GM21737 (cell line): ENCODE measurements around the gene SLC32A1.

ENCODE experiments used
- ATAC-seq: cut with Tn5 transposase; IDR thresholded peaks from one replicate; pipeline ENCODE4 v1.9.1; 2021; ENCODE audit warnings: mild to moderate bottlenecking, moderate library complexity; ENCODE audit not compliant: unreplicated experiment

SLC32A1 gene

DNA sequence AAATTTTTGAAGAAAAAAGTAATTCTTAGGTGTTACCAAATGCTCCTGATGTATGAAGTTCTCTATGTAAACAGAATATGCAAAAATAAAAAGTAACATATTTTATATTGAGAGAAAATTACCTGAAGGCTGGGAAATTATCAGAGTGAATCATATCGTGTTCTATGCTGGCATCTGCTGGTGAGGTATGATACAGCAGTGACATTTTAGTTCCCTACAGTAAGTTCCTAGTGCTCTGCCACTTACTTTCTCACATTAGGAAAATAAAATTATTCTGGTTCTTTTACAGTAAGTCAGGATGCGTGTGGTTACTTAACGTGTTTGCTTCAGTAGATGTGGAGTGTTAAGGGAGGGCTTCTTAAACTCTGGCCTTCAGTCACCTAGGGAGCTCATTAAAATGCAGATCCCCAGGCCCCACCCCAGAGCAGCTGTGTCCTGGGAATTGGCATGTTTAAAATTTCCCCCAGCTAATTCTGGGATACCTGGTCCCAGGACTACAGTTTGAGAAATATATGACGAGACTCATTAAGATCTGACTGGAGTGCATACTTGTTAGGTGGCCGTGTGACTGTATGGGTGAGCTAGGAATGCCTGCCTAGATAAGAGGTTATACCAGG is 27.2 kb downstream of the SLC32A1 start:
- no peak for ATAC-seq

GRCh38 chr20:38752029-38752428 is 27.7 kb downstream of the SLC32A1 start:
- ATAC-seq, result no peak

DNA sequence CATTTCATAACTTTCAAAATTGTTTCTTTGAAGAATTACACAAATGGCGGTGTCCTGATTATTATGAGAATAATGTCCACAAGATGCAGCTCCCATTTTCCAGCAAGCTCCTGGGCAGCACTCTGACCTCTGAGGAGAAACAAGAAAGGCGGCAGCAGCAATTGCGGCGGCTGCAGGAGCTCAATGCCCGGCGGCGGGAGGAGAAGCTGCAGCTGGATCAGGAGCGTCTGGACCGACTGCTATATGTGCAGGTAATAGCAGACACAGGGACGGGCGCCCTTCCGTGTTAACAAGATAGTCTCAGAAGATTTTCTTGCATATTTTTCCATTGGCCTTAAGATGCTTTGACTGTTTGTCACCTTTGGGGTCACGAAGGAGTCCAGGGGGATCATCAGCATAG is 30.6 kb downstream of the SLC32A1 start:
- ATAC-seq, result no peak

GRCh38 chr20:38755324-38755910 is 31.1 kb downstream of the SLC32A1 start:
- ATAC-seq, result no peak

DNA sequence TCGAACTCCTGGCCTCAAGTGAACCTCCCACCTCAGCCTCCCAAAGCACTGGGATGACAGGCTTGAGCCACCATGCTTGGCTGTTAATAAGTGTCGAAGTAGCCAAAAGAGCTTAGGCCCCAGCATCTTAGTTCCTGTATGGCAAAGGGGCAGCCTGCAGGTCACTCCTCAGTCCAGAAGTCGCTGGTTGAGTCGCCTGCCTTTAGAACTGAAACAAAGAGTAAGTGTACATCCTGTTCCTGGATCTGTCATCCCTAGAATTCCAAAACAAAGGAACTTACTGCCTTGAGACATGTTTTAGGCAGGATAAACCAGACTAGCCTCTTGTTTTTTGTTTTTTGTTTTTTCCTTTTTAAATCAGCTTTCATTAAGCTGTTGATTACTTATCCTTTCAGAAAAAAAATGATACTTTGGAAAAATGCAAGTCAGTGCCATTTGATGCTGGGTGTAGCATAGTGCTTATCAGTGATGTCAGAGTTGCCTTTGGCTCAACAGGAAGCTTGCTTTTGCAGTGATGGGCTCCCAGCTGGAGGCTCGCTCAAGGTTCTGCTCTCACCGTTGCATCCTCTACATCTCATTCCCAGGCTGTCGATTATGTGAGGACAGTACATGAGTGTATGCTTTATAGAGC is 33.0 kb downstream of the SLC32A1 start:
- no peak for ATAC-seq

- ATAC-seq, result no peak
Measured at GRCh38 chr20:38759106-38759505, 34.8 kb downstream of the SLC32A1 start.

GRCh38 chr20:38760978-38761377 is 36.7 kb downstream of the SLC32A1 start:
- no peak for ATAC-seq

DNA sequence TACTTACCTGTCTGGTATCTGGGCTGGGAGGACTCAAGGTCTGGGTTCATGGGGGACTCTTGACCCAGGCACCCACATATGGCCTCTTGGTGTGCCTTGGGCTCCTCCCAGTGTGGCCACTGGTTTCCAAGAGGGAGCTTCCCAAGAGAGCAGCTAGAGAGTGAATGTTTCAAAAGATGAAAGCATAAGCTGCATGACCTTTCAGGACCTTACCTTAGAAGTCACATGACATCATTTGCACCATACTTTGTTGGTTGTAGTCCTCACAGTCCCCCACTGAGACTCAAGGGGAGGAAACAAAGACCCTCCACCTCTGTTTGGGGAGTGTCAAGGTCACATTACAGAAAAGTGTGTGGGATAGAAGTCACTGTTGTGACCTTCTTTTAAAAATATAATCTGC is 37.9 kb downstream of the SLC32A1 start:
- no peak for ATAC-seq

DNA sequence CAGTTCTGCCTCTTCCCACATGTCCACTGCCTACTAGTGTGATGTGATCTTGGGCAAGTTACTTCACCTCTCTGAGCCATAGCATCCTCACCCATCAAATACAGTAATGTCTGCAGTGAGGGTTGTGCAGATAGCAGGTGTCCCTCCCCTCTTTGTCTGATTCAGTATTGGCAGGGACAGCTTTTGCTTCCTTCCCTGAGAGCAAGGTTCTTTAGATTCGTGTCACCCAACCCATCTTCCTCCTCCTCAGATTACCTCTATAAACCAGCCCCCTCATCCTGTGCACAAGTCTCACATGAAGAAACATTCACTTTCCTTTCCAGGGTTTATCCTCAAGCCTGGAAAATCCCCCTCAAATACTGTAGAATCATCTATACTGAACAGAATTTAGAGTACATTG is 39.3 kb downstream of the SLC32A1 start:
- ATAC-seq, result no peak

DNA sequence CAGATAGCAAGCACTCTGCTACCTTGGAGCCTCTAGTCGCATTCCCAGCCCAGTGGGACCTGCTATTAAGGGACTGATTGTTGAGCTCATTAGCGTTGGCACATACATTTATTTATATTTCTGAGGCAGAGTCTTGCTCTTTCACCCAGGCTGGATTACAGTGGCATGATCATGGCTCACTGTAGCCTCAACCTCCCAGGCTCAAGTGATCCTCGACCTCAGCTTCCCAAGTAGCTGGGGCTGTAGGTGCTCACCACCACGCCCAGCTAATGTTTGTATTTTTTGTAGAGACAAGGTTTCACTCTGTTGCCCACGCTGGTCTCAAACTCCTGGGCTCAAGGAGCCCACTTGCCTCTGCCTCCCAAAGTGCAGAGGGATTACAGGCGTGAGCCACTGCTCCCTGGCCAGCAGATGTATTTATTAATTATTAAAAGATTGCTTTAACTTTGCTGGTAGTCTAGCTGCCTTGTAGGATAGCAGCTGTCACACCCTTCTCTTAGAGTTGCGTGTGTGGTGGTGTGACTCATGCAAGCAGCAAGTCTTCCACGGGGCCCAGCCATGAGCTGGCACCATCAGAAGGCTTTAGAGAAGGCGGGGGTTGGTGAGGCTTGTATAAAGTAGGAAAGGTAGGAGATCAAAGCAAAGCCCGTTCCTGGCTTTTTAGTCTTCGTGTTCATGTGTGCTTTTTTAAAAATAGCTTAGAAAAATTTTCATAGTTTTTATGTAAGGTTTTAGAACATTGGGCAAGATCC is 40.5 kb downstream of the SLC32A1 start:
- no peak for ATAC-seq

- no peak for ATAC-seq
Measured at GRCh38 chr20:38766071-38766470, 41.8 kb downstream of the SLC32A1 start.

DNA sequence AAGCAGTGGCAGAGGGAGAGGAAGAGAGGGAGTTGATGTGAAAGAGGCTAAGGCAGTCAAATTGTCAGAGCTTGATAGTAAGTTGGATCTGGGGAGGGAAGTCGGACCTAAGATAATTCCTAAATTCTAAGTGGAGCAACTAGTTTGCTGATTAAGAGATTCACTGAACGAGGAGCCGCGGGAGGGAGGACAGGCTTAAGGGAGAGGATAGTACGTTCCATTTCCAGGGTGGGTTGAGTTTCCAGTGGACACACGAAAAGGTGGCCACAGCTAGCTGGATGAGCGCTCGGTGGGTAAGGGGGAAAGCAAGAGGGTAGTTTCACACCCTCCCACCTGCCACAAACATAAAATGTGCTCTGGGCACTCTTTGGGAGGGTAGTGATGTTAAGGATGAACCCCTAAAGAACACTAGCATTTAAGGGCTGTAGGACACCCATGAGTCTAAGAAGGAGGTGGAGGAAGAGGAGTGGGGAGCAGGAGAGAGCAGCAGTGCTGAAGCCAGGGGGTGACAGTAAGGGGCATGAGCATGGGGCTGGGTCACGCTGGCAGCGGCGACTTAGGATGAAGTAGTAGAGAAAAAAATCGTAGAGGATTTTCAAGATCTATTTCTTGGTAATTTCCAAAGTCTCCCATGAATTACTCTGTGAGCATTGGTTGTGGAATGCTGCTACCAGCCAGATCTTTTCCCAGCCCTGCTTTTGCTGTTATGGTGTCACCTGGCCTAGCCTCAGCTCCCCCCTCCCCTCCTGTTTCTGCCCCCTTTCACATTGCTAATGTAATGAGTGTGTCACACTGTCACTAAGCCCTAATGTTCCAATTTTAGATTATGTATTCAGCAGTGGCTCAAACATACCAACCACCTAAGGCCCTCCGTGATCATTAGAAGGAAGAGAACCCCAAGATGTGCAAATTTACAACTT is 45.4 kb downstream of the SLC32A1 start:
- no peak for ATAC-seq

GRCh38 chr20:38770546-38770945 is 46.3 kb downstream of the SLC32A1 start:
- ATAC-seq, result no peak

GRCh38 chr20:38770970-38771369 is 46.7 kb downstream of the SLC32A1 start:
- no peak for ATAC-seq

DNA sequence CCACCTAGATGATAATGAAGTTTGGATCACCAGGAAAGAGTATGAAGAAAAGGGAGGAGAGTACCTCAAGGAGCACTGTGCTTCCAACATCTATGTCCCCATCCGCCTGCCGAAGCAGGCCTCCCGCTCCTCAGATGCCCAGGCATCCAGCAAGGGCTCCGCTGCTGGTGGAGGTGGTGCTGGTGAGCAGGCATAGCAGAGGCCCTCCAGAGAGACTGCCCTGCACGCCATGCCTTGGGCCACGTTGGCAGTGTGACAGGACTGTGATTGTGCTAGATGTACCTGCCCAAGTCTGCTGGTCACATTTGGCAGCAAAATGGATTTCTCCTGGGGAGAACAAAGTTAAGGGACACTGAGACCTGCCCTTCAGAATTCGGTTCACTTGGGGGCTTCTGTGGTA is 47.3 kb downstream of the SLC32A1 start:
- ATAC-seq, result no peak

DNA sequence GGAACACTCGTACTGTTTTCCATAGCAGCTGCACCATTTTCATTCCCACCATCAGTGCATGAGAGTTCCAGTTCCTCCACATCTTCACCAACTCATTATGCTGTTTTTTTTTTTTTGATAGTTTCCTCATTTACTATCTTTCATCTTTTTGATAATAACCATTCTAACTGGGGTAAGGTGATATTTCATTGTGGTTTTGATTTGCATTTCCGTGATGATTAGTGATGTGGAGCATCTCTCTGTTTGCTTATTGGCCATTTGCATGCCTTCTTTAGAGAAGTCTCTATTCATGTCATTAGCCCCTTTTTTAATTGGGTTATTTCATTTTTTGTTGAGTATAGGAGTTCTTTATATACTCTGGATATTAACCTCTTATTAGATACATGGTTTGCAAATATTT is 49.9 kb downstream of the SLC32A1 start:
- no peak for ATAC-seq

- no peak for ATAC-seq
Measured at GRCh38 chr20:38776363-38776762, 52.1 kb downstream of the SLC32A1 start.
